Epidermal melanocyte (primary cell): ENCODE data around the gene CENPL.

ENCODE experiments used
- DNase-seq: peaks from one replicate; pipeline ENCODE4 v3.0.0; 2011; ENCODE audit warnings: low spot score; ENCODE audit not compliant: insufficient read length

The CENPL gene

GRCh38 chr1:173758980-173759379 is 65.7 kb downstream of the CENPL start:
- DNase-seq: no peak

DNA sequence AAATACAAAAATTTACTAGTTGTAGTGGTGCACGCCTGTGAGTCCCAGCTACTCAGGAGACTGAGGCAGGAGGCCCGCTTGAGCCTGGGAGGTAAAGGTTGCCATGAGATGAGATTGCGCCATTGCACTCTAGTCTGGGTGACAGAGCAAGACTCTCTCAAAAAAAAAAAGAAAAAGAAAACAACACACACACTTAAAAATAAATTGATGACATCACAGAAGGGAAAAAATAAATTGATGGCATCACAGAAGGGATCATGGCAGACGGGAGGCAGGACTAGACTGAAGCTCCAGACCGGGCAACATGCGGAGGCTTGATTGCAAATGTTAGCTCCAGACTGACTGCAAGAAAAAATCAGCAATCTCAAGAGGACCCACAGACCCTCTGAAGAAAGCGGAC is 66.6 kb downstream of the CENPL start:
- DNase-seq: no peak

DNA sequence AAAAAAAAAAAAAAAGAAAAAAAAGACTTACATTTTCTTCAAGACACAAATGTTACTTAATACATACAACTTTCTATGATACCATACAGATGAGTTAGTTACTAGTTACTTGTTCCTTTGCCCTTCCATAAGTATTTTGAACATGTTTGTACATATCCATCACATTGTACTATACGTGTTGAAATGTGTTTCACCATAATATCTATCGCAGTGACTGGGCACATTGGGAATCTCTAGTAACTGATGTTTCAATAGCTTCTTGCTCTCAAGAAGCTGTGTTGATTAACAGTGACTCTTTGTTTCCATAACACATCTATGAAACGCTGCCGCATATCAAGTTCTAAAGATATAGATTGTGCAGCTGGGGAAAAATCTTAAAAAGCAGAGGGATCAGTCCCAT is 67.0 kb downstream of the CENPL start:
- DNase-seq: no peak

GRCh38 chr1:173753830-173754229 is 70.9 kb downstream of the CENPL start:
- DNase-seq: no peak
